Measurements from ENCODE around the gene FERMT1.
"Not testable (repeated sequence)": the region's sequence is repeated elsewhere in the genome, so short reads cannot be mapped to it uniquely, and the experiment has no call there.

FERMT1 gene

DNA sequence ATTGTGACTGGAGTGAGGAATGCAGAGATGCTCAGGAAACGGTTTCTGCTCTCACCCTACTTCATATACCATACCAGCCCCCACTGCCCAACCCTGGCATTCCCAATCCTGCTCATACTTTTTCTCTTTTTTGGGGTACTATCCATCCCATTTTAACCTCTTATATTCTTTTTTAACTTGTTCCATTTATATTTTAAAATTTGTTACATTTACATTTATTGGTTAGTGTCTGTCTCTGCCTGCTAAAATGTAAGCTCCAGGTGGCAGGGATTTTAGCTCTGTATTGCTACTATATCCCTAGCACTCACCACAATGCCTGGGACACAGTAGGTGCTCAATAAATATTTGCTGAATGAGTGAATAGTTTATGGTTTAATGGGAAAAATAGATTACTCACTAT lies 8.1 kb downstream of the FERMT1 start:
- no peak for DNase-seq

- DNase-seq: no peak
Measured at GRCh38 chr20:6113951-6114350, 8.9 kb downstream of the FERMT1 start.

GRCh38 chr20:6112965-6113364 lies 9.9 kb downstream of the FERMT1 start:
- not testable (repeated sequence) for DNase-seq

GRCh38 chr20:6108330-6108729 lies 14.5 kb downstream of the FERMT1 start:
- DNase-seq: no peak

- no peak for DNase-seq
Measured at GRCh38 chr20:6104493-6105188, 18.2 kb downstream of the FERMT1 start.

DNA sequence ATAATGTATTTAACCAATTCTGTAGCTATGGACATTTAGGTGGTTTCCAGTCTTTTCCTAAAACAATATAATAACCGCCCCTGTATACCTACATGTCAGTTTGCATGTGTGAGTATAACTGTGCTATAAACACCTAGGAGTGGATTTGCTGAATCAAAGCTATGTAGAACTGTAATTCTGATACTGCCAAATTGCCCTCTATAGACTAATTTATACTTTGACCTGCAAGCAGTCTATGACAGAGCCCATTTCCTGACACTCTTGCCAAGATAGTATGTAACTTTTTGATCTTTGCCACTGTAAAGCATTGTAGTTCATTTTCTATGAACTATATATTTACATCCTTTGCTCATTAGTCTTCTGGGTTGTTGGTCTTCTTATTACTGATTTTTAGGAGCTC lies 19.5 kb downstream of the FERMT1 start:
- DNase-seq: no peak

GRCh38 chr20:6101346-6101745 lies 21.5 kb downstream of the FERMT1 start:
- no peak for DNase-seq

- DNase-seq: no peak
Measured at GRCh38 chr20:6100246-6100645, 22.6 kb downstream of the FERMT1 start.

- DNase-seq: no peak
Measured at GRCh38 chr20:6099819-6100218, 23.0 kb downstream of the FERMT1 start.

DNA sequence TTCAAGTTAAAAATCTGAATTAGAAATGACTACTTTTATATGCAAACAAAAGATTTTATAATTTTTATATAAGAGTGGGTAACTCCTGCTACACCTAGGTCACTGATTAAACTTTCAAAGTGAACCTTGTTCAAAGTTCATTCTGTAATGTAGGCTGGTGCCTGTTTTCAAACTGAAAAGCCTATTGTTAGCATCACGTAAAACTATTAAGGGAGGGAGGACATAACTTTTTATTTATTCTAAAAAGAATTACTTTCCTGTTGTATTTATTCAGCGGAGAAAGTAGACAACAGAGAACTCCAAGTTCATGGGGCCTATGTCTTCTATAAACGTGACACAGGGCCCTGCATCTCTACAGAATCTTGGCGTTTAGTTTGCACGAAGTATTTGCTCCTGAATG lies 27.4 kb downstream of the FERMT1 start:
- no peak for DNase-seq

GRCh38 chr20:6094565-6094964 lies 28.3 kb downstream of the FERMT1 start:
- DNase-seq: no peak

DNA sequence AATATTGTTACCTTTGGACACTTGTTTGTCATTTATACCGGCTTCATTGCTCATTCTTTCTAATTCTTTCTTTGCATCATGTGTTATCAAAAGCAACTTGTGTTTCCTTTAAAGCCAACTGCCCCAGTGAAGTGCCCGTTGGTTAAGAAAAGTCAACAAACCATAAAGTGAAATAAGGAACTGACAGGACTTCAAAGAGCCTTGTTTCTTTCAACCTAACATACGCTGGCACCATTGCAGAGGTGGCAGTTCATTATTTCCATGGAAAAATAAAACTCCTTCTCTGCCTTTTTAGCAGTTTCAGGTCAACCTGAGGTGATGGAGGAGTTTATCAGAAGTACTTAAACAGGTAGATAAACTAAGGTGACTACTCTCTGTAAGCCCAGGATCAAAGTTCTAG lies 28.8 kb downstream of the FERMT1 start:
- DNase-seq: no peak

GRCh38 chr20:6091661-6092060 lies 31.2 kb downstream of the FERMT1 start:
- no peak for DNase-seq

DNA sequence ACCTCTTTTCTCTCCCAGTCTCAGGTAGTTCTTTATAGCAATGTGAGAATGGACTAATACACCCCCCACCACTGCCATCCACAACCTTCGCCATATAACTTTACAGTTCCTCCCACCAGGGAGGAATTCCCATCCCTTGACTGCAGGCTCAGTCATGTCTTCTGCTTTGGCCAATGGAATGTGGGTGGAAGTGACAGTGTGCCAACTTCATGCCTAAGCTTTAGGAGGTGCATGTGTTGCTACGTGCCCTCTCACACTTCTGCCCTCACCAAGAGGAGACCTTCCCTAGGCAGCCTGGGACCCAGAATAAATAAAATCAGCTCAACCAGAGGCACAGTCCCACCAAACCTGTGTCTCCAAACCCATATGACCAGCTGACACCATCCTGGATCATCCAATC lies 36.0 kb downstream of the FERMT1 start:
- DNase-seq: no peak

GRCh38 chr20:6083926-6084325 lies 38.9 kb downstream of the FERMT1 start:
- no peak for DNase-seq

DNA sequence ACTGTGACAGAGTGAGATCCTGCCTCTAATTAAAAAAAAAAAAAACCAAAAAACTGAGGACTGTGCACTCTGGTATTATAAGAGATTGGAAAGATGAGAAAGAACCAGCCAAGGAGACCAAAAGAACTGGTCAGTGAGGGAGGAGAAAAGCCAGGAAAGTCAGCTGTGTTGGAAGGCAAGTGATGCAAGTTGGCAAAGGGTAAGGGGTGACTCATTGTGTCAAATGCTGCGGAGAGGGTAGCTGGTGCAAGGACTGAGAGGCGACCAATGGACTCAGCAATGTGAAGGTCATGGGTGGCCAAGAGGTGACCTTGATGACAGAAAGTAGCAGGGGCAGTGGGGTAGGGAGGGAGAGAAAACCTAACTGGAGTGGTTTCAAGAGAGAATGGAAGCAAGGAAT lies 41.6 kb downstream of the FERMT1 start:
- DNase-seq: no peak

- no peak for DNase-seq
Measured at GRCh38 chr20:6079016-6079415, 43.8 kb downstream of the FERMT1 start.

- DNase-seq: no peak
Measured at GRCh38 chr20:6075428-6076219, 47.2 kb downstream of the FERMT1 start.

GRCh38 chr20:6074784-6075183 lies 48.0 kb downstream of the FERMT1 start:
- DNase-seq: no peak

DNA sequence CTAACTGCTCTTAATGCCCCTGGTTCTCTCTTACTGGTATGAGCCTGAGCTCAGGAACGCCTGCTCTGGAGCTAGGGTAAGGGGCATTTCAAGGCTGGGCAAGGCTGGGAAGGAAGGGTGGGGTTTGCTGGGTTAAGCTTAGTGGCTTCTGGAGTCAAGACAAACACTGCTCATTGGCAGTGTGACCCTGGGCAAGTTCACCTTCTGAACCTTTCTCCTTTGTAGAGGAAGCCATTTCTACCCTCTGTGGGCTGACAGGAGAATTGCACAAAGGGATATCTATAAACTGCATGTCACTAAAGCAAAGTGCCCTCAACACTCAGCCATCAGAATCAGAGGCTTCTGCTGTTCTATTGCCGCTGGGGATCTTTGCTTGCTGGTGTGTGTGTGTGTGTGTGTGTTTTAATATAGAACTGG lies 48.7 kb downstream of the FERMT1 start:
- DNase-seq: no peak

DNA sequence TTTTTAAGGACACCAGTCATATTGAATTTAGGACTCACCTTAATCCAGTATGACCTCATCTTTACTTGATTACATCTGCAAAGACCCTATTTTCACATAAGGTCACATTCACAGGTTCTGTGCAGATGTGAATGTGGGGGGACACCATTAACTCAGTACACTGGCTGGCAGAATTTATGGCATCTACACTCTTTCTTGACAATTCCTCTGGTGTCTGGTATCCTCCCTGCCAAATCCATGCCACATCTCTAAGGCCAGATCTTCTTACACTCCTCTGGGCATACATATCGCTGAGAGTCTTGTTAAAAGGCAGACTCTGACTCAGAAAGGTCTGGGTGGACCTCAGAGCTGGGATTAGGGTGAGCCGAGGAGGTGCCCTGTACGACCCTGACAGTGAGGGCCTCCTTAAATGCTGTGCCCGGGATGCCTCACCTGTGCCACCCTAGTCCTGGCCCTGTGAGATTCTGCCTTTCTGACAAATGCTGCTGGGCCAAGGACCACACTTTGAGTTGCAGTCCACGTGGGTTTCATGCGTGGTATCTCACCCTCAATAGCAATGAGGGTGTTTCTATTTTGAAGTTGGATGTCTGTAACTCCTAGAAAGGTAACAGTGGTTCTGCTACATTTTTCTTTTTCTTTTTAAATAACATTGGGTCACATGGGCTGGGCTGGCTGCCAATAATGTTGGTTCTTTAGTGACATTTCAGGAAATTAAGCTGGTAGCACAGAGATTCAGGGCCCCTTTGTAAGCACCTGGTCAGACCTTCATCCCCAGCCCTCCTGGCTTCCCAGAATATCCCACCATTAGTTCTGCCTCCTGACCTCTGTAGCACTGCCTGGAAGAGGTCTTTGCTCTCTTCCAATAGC lies 51.8 kb downstream of the FERMT1 start:
- no peak for DNase-seq

GRCh38 chr20:6069669-6070068 lies 53.2 kb downstream of the FERMT1 start:
- no peak for DNase-seq

- DNase-seq: no peak
Measured at GRCh38 chr20:6067763-6068318, 55.0 kb downstream of the FERMT1 start.

Measured in activated CD4-positive, CD25-positive, alpha-beta regulatory T cell treated with anti-CD3 and anti-CD28 coated beads, Interleukin-2, amount 50 U/mL, for 72 hours (primary cell).